NT2/D1 (cell line): Measurements from ENCODE around the gene PRKN.

Source experiments
- SUZ12 ChIP-seq: IDR thresholded peaks from 2 replicates; pipeline ENCODE4 v1.6.1; 2011; ENCODE audit not compliant: insufficient read length, insufficient read depth; ENCODE audit errors: extremely low read depth
- YY1 ChIP-seq: IDR thresholded peaks from 2 replicates; pipeline ENCODE4 v1.6.1; 2011; ENCODE audit not compliant: insufficient read length, insufficient read depth
- ZNF274 ChIP-seq: IDR thresholded peaks from 2 replicates; pipeline ENCODE4 v1.6.1; 2011; ENCODE audit warnings: mild to moderate bottlenecking, low read depth, low read length

DNA sequence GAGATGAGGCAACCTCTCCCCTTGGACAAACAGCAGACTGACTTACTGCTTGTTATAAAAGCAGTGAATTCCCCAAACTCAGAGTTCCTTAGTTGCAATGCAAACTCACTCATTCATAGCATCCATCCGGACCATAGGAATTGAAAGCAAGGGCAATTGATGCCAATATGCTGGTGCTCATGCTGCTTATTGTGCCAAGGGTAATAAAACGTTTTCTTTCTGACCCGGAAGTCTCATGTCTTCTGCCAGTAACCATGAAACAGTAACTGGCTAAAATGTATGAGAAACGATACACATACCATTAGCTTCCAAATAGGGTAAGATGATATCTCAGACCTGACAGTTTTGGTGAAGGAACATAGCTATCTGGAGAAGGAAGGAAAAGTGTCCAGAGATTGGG lies 18.1 kb downstream of the PRKN start:
- TF ChIP-seq YY1 (no peak), SUZ12 (no peak), ZNF274 (no peak)
